ENCODE measurements around the gene ABCG1.

Gene ABCG1

DNA sequence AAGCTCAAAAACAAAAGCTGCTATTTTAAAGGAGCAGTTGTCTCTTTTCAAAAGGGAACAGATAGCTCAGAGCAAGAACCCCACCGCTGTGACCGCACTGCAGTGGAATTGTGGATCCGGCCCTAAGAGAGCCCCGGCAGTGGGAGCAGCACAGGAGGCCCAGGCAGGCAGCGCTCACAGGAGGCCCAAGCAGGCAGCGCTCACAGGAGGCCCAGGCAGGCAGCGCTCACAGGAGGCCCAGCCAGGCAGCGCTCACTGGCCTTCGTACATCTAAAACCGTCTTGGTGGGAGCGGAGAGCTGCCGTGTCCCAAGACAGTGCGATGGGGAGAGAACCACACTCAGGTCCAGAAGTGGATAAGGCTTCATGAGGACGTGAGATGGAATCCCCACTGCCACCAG, 92.2 kb downstream of the ABCG1 start:
- no peak overlapping the region for H2AFZ ChIP-seq (ENCODE audit: low read length)
- no peaks in the 10 kb centered on the region for H3F3A ChIP-seq (ENCODE audit: insufficient read depth, low read length)
- no peak overlapping the region for H3K27ac ChIP-seq (ENCODE audit: low read length)
- no peak overlapping the region for H3K4me3 ChIP-seq (ENCODE audit: low read length)
- TF ChIP-seq EZH2 (optimal IDR thresholded peaks at IDR 0.05; ENCODE audit: low read depth, low read length) (no peak), EZH2phosphoT487 (IDR thresholded peaks at IDR 0.05; ENCODE audit: low read length) (no peak)
- TF ChIP-seq, protein P1, sequence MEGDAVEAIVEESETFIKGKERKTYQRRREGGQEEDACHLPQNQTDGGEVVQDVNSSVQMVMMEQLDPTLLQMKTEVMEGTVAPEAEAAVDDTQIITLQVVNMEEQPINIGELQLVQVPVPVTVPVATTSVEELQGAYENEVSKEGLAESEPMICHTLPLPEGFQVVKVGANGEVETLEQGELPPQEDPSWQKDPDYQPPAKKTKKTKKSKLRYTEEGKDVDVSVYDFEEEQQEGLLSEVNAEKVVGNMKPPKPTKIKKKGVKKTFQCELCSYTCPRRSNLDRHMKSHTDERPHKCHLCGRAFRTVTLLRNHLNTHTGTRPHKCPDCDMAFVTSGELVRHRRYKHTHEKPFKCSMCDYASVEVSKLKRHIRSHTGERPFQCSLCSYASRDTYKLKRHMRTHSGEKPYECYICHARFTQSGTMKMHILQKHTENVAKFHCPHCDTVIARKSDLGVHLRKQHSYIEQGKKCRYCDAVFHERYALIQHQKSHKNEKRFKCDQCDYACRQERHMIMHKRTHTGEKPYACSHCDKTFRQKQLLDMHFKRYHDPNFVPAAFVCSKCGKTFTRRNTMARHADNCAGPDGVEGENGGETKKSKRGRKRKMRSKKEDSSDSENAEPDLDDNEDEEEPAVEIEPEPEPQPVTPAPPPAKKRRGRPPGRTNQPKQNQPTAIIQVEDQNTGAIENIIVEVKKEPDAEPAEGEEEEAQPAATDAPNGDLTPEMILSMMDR (IDR thresholded peaks at IDR 0.05; ENCODE audit: low read length) = no peak
- no peaks in the 10 kb centered on the region; the same call in 1 of the 2 replicates for H3K4me1 ChIP-seq (ENCODE audit: low read length)
- no peaks in the 10 kb centered on the region for H3K9me3 ChIP-seq (replicated peaks; ENCODE audit: insufficient read depth, low read length)
- no peaks in the 10 kb centered on the region for H4K20me1 ChIP-seq (ENCODE audit: insufficient read depth, low read length)
- H3K27me3 ChIP-seq (replicated peaks; ENCODE audit: insufficient read depth, low read length) = peaks cover 98% of the 10 kb centered on the region
- H3K9me2 ChIP-seq (replicated peaks; ENCODE audit: insufficient read depth, low read length) = no peaks in the 10 kb centered on the region
- no peak overlapping the region for H3K9ac ChIP-seq (ENCODE audit: low read length)
- H3K79me2 ChIP-seq (ENCODE audit: low read length) = no peaks in the 10 kb centered on the region
- no peak overlapping the region for H3K4me2 ChIP-seq (ENCODE audit: low read depth, low read length)
- no peak for DNase-seq
- no peaks in the 10 kb centered on the region for H3K36me3 ChIP-seq (replicated peaks; ENCODE audit: insufficient read depth, low read length)

DNA sequence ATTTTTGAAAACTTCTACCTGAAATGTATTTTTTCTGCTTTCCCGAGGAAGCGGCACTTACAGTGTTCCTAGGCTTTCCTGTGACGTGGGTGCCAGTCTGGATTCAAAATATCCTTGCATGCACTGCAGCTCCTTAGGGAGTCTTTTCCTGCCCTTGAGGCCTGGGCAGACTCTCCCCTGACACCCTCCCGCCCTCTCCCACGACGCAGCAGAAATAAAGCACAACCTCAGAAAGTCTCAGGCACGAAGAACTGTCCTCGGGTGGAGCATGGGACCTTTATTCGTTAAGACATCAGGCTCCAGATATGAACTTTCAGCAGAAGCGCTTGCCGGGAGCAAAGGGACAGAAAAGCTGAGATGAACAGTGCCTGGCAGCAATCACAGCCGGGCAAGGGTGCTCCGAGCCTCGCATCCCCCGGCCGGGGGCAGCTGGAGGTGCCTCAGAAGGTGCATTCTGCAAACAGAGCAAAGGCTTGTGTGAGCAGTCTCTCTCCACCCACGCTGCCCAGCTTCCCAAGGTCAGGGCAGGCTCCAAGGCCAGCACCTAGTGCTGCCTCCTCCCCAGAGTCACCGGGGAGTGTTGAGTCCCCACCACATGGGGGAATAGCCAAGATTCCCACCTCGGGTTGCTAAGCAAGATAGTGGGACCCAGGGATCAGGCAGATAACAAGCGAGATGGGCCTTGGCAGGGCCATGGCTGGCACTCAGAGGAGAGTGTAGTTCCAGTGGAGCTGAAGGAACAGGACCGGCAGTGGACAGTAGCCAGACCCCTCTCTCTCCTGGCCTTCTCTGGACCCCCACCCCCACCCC, 93.1 kb downstream of the ABCG1 start:
- Histone ChIP-seq H3K9me2 (replicated peaks; ENCODE audit: insufficient read depth, low read length) (no peaks in the 10 kb centered on the region), H3K4me3 (ENCODE audit: low read length) (no peak overlapping the region), H3K27ac (ENCODE audit: low read length) (no peak overlapping the region), H3K4me1 (ENCODE audit: low read length) (no peaks in the 10 kb centered on the region; the same call in 1 of the 2 replicates), H3K79me2 (ENCODE audit: low read length) (no peaks in the 10 kb centered on the region), H4K20me1 (ENCODE audit: insufficient read depth, low read length) (no peaks in the 10 kb centered on the region), H3K9me3 (replicated peaks; ENCODE audit: insufficient read depth, low read length) (no peaks in the 10 kb centered on the region), H3K36me3 (replicated peaks; ENCODE audit: insufficient read depth, low read length) (no peaks in the 10 kb centered on the region), H3F3A (ENCODE audit: insufficient read depth, low read length) (no peaks in the 10 kb centered on the region), H2AFZ (ENCODE audit: low read length) (no peak overlapping the region), H3K4me2 (ENCODE audit: low read depth, low read length) (no peak overlapping the region), H3K27me3 (replicated peaks; ENCODE audit: insufficient read depth, low read length) (peaks cover 98% of the 10 kb centered on the region), H3K9ac (ENCODE audit: low read length) (no peak overlapping the region)
- no peak for DNase-seq
- TF ChIP-seq, protein P1 (IDR thresholded peaks at IDR 0.05; ENCODE audit: low read length) = no peak
- TF ChIP-seq EZH2phosphoT487 (IDR thresholded peaks at IDR 0.05; ENCODE audit: low read length) = no peak
- no peak for TF ChIP-seq EZH2 (optimal IDR thresholded peaks at IDR 0.05; ENCODE audit: low read depth, low read length)

DNA sequence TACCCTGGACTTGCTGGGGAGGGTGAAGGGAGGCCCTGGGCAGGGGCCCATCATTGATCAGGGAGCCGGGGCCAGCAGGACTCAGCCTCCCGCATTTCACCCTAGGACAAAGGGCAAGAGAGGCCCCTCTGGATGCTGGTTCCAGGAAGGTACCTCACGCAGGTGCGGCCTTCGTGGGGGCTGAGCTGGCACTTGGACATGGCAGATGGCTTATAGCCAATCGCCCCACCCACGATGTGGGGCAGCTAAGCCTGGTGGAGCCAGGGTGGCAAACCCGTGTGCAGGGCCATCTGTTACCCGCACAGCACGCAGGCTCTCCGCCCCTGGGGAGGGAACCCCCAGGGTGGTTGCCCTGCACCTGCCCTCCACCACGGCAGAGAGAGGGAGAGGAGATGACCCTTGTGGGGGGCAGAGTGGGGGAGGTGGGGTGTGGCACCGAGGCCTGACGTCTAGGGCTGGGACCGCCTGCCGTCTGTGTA, 93.7 kb downstream of the ABCG1 start:
- Histone ChIP-seq H3K4me2 (ENCODE audit: low read depth, low read length) (no peak overlapping the region), H3K27me3 (replicated peaks; ENCODE audit: insufficient read depth, low read length) (peaks cover 98% of the 10 kb centered on the region), H3K9ac (ENCODE audit: low read length) (no peak overlapping the region), H3K9me2 (replicated peaks; ENCODE audit: insufficient read depth, low read length) (no peaks in the 10 kb centered on the region), H4K20me1 (ENCODE audit: insufficient read depth, low read length) (no peaks in the 10 kb centered on the region), H3K36me3 (replicated peaks; ENCODE audit: insufficient read depth, low read length) (no peaks in the 10 kb centered on the region), H2AFZ (ENCODE audit: low read length) (no peak overlapping the region), H3K4me1 (ENCODE audit: low read length) (no peaks in the 10 kb centered on the region; the same call in 1 of the 2 replicates), H3K4me3 (ENCODE audit: low read length) (no peak overlapping the region), H3K79me2 (ENCODE audit: low read length) (no peaks in the 10 kb centered on the region), H3K9me3 (replicated peaks; ENCODE audit: insufficient read depth, low read length) (no peaks in the 10 kb centered on the region), H3F3A (ENCODE audit: insufficient read depth, low read length) (no peaks in the 10 kb centered on the region), H3K27ac (ENCODE audit: low read length) (no peak overlapping the region)
- DNase-seq = no peak
- no peak for TF ChIP-seq EZH2 (optimal IDR thresholded peaks at IDR 0.05; ENCODE audit: low read depth, low read length)
- no peak for TF ChIP-seq EZH2phosphoT487 (IDR thresholded peaks at IDR 0.05; ENCODE audit: low read length)
- TF ChIP-seq, protein P1 (IDR thresholded peaks at IDR 0.05; ENCODE audit: low read length) = no peak
